GM23248 (cell line): ENCODE measurements around the gene AK5. TPM values are rescaled to one million over a fixed set of nuclear protein-coding genes. Genes with fewer than 3 reads are reported as not detected.
"Not testable (repeated sequence)": the region's sequence is repeated elsewhere in the genome, so short reads cannot be mapped to it uniquely, and the experiment has no call there.

ENCODE experiments used
- DNase-seq: peaks from one replicate; pipeline ENCODE4 v3.0.0-alpha.2; 2015
- H2AFZ ChIP-seq: fragments of 200-600 bp; sonication (generic); 2 replicates; pipeline ENCODE4 v1.6.1; 2016; ENCODE audit warnings: antibody characterized with exemption
- H3F3A ChIP-seq: fragments of 200-600 bp; sonication (generic); 2 replicates; pipeline ENCODE4 v1.6.1; 2016; ENCODE audit warnings: mild to moderate bottlenecking, antibody characterized with exemption, mixed run types; ENCODE audit not compliant: insufficient read depth
- H3K27ac ChIP-seq: fragments of 200-600 bp; sonication (generic); 2 replicates; pipeline ENCODE4 v1.5.1; 2016; ENCODE audit warnings: mild to moderate bottlenecking
- H3K27me3 ChIP-seq: fragments of 200-600 bp; sonication (generic); replicated peaks from 2 replicates; pipeline ENCODE4 v1.6.1; 2016; ENCODE audit warnings: mild to moderate bottlenecking; ENCODE audit not compliant: insufficient read depth
- H3K36me3 ChIP-seq: fragments of 200-600 bp; sonication (generic); 2 replicates; pipeline ENCODE4 v1.6.1; 2016; ENCODE audit warnings: low read depth, mild to moderate bottlenecking
- H3K4me1 ChIP-seq: fragments of 200-600 bp; sonication (generic); 2 replicates; pipeline ENCODE4 v1.6.1; 2016; ENCODE audit warnings: mild to moderate bottlenecking; ENCODE audit not compliant: insufficient read depth
- H3K4me2 ChIP-seq: fragments of 200-600 bp; sonication (generic); one replicate; pipeline ENCODE4 v1.6.1; 2016; ENCODE audit warnings: mild to moderate bottlenecking; ENCODE audit not compliant: unreplicated experiment
- H3K4me3 ChIP-seq: fragments of 200-600 bp; sonication (generic); 2 replicates; pipeline ENCODE4 v1.5.1; 2016; ENCODE audit warnings: mild to moderate bottlenecking
- H3K79me2 ChIP-seq: fragments of 200-600 bp; sonication (generic); 2 replicates; pipeline ENCODE4 v1.6.1; 2016; ENCODE audit warnings: mild to moderate bottlenecking; ENCODE audit not compliant: insufficient read depth
- H3K9ac ChIP-seq: fragments of 200-600 bp; sonication (generic); 2 replicates; pipeline ENCODE4 v1.6.1; 2016; ENCODE audit warnings: mild to moderate bottlenecking
- H3K9me2 ChIP-seq: fragments of 200-600 bp; sonication (generic); 2 replicates; pipeline ENCODE4 v1.6.1; 2016; ENCODE audit warnings: mixed run types, mild to moderate bottlenecking, moderate library complexity; ENCODE audit not compliant: insufficient read depth
- H3K9me3 ChIP-seq: fragments of 200-600 bp; sonication (generic); one replicate; pipeline ENCODE4 v1.6.1; 2017; ENCODE audit warnings: low read depth
- H4K20me1 ChIP-seq: fragments of 200-600 bp; sonication (generic); 2 replicates; pipeline ENCODE4 v1.6.0; 2016; ENCODE audit not compliant: insufficient read depth
- EZH2 ChIP-seq: fragments of 200-600 bp; sonication (generic); IDR thresholded peaks from 2 replicates; pipeline ENCODE4 v1.6.1; 2018; ENCODE audit warnings: antibody characterized with exemption, mild to moderate bottlenecking; ENCODE audit not compliant: insufficient read depth, poor library complexity, severe bottlenecking
- EZH2phosphoT487 ChIP-seq: fragments of 200-600 bp; sonication (generic); IDR thresholded peaks from 2 replicates; pipeline ENCODE4 v1.6.1; 2018; ENCODE audit warnings: antibody characterized with exemption, moderate library complexity, mild to moderate bottlenecking, low read depth; ENCODE audit not compliant: insufficient read depth
- WGBS, 2 experiments: methylation state at CpG; one replicate each; pipeline ENCODE4 v1.1.6; 2015 to 2017; ENCODE audit warnings: low lambda C conversion rate in 2 of 2, low coverage in 1 of 2; ENCODE audit errors: missing lambda C conversion rate in 2 of 2; 5-methylcytosine and 5-hydroxymethylcytosine counted together
- in situ Hi-C: fragments of 300-500 bp; cut with MboI; formaldehyde crosslinking; loops from 2 replicates; pipeline ENCODE4 v1.15.0; 2020
- polyA plus RNA-seq: library from polyadenylated mRNA; unstranded; fragments of >200 nt; fragmentation: Nextera tagmentation; extraction: Ambion mirVana; gene quantifications from 2 replicates; pipeline ENCODE4 v1.2.1, GENCODE V29; 2016
- total RNA-seq: library from RNA; depleted of rRNA; stranded (reverse); fragments of >200 nt; shearing (Covaris generic); gene quantifications from 2 replicates; pipeline ENCODE4 v1.2.3, GENCODE V29; 2014

Gene AK5
- total and polyA plus RNA-seq, 2 experiments from 2014 or later = 65.3 to 78.8 TPM

- Histone ChIP-seq H3K4me3 (no peak overlapping the region), H3K27ac (no peak overlapping the region), H3K4me1 (no peaks in the 10 kb centered on the region), H3K79me2 (0 out of 2 replicates have a peak, but pooled peaks cover 7% of the 10 kb centered on the region), H3K9me3 (no peaks in the 10 kb centered on the region), H3K9ac (no peak overlapping the region), H3K27me3 (no peaks in the 10 kb centered on the region), H4K20me1 (no peaks in the 10 kb centered on the region), H3F3A (no peaks in the 10 kb centered on the region), H2AFZ (no peak overlapping the region), H3K36me3 (no peaks in the 10 kb centered on the region), H3K4me2 (no peak overlapping the region), H3K9me2 (no peaks in the 10 kb centered on the region)
- in situ Hi-C loops = no loop called here
- no peak for TF ChIP-seq EZH2phosphoT487
- no peak for TF ChIP-seq EZH2
- WGBS, 2 experiments = 69 to 71% methylated on average over 8 of the region's 8 CpGs
- no peak for DNase-seq
Measured at GRCh38 chr1:77308889-77309621, 27.2 kb downstream of the AK5 start.

GRCh38 chr1:77310924-77311323 lies 29.1 kb downstream of the AK5 start:
- Histone ChIP-seq H3K9me3 (no peaks in the 10 kb centered on the region), H3K4me3 (no peak overlapping the region), H3K36me3 (no peaks in the 10 kb centered on the region), H3K4me2 (no peak overlapping the region), H3K4me1 (peaks cover 3% of the 10 kb centered on the region), H4K20me1 (no peaks in the 10 kb centered on the region), H3K9me2 (no peaks in the 10 kb centered on the region), H3K79me2 (0 out of 2 replicates have a peak, but pooled peaks cover 7% of the 10 kb centered on the region), H3K9ac (no peak overlapping the region), H3F3A (peaks cover 6% of the 10 kb centered on the region), H2AFZ (no peak overlapping the region), H3K27ac (no peak overlapping the region), H3K27me3 (no peaks in the 10 kb centered on the region)
- in situ Hi-C loops = no loop called here
- no peak for DNase-seq
- 93% methylated on average over 3 of the region's 3 CpGs for WGBS, 2 experiments
- TF ChIP-seq EZH2phosphoT487 (no peak), EZH2 (no peak)

- H3K4me2 ChIP-seq, H3K9me2 ChIP-seq, H3K36me3 ChIP-seq, in situ Hi-C loops, H3K27ac ChIP-seq, H4K20me1 ChIP-seq, H3K27me3 ChIP-seq, H3K9ac ChIP-seq, H3K9me3 ChIP-seq, H2AFZ ChIP-seq, H3K4me3 ChIP-seq: not testable (repeated sequence)
- 0 out of 2 replicates have a peak, but pooled peaks cover 11% of the 10 kb centered on the region for H3K79me2 ChIP-seq
- H3F3A ChIP-seq = peaks cover 17% of the 10 kb centered on the region
- WGBS, 2 experiments = 82 to 89% methylated on average over 5 of the region's 5 CpGs
- peaks cover 16% of the 10 kb centered on the region for H3K4me1 ChIP-seq
- DNase-seq = peak; percentile 29
Measured at GRCh38 chr1:77312364-77312763, 30.5 kb downstream of the AK5 start.

- Histone ChIP-seq H3F3A (peaks cover 29% of the 10 kb centered on the region), H2AFZ (no peak overlapping the region), H3K4me3 (no peak overlapping the region), H3K9me2 (0 out of 2 replicates have a peak, but pooled peaks cover 3% of the 10 kb centered on the region), H3K4me1 (peaks cover 17% of the 10 kb centered on the region), H3K79me2 (0 out of 2 replicates have a peak, but pooled peaks cover 8% of the 10 kb centered on the region), H3K4me2 (no peak overlapping the region), H3K9me3 (no peaks in the 10 kb centered on the region), H3K27me3 (no peaks in the 10 kb centered on the region), H4K20me1 (no peaks in the 10 kb centered on the region), H3K9ac (no peak overlapping the region), H3K36me3 (no peaks in the 10 kb centered on the region), H3K27ac (no peak overlapping the region)
- peak; percentile 5 for DNase-seq
- TF ChIP-seq EZH2 = no peak
- TF ChIP-seq EZH2phosphoT487 = no peak
- in situ Hi-C loops = no loop called here
- 87 to 92% methylated on average over 8 of the region's 8 CpGs for WGBS, 2 experiments
Measured at GRCh38 chr1:77313491-77313890, 31.7 kb downstream of the AK5 start.
